ENCODE results near the gene MYH4. TPM values are rescaled to one million over a fixed set of nuclear protein-coding genes. Genes with fewer than 3 reads are reported as not detected.

The MYH4 gene
- total and polyA plus RNA-seq, 2 of the 4 experiments (the other 2 are of a cell fraction), result not detected

GRCh38 chr17:10513299-10514067 lies 44.1 kb upstream of the MYH4 start:
- CTCF ChIA-PET, result no interaction called here
- POLR2A ChIA-PET (ENCODE audit: unreplicated experiment), result no interaction called here
- TF ChIP-seq, protein P1, sequence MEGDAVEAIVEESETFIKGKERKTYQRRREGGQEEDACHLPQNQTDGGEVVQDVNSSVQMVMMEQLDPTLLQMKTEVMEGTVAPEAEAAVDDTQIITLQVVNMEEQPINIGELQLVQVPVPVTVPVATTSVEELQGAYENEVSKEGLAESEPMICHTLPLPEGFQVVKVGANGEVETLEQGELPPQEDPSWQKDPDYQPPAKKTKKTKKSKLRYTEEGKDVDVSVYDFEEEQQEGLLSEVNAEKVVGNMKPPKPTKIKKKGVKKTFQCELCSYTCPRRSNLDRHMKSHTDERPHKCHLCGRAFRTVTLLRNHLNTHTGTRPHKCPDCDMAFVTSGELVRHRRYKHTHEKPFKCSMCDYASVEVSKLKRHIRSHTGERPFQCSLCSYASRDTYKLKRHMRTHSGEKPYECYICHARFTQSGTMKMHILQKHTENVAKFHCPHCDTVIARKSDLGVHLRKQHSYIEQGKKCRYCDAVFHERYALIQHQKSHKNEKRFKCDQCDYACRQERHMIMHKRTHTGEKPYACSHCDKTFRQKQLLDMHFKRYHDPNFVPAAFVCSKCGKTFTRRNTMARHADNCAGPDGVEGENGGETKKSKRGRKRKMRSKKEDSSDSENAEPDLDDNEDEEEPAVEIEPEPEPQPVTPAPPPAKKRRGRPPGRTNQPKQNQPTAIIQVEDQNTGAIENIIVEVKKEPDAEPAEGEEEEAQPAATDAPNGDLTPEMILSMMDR (conservative IDR thresholded peaks at IDR 0.05; ENCODE audit: low read depth, low read length), result no peak
- TF ChIP-seq RCOR1 (IDR thresholded peaks at IDR 0.05; ENCODE audit: insufficient replicate concordance, low read length) (no peak), BHLHE40 (IDR thresholded peaks at IDR 0.05; ENCODE audit: low read depth, low read length) (no peak), MAZ (IDR thresholded peaks at IDR 0.05; ENCODE audit: borderline replicate concordance, low read depth, low read length) (no peak), MXI1 (IDR thresholded peaks at IDR 0.05; ENCODE audit: borderline replicate concordance, low read depth, low read length) (no peak), POLR2A (IDR thresholded peaks at IDR 0.05; ENCODE audit: low read depth, low read length) (no peak), MAFK (IDR thresholded peaks at IDR 0.05; ENCODE audit: low read depth, low read length) (no peak), CHD1 (IDR thresholded peaks at IDR 0.05; ENCODE audit: low read depth, low read length) (no peak), USF2 (IDR thresholded peaks at IDR 0.05; ENCODE audit: low read depth, low read length) (no peak), RFX5 (IDR thresholded peaks at IDR 0.05; ENCODE audit: low read depth, low read length) (no peak), CEBPB (IDR thresholded peaks at IDR 0.05; ENCODE audit: low read depth, low read length) (no peak), NFE2L2 (IDR thresholded peaks at IDR 0.05; ENCODE audit: low read depth, low read length) (no peak), FOS (IDR thresholded peaks at IDR 0.05; ENCODE audit: low read depth, low read length) (no peak)
- TF ChIP-seq, protein P2, sequence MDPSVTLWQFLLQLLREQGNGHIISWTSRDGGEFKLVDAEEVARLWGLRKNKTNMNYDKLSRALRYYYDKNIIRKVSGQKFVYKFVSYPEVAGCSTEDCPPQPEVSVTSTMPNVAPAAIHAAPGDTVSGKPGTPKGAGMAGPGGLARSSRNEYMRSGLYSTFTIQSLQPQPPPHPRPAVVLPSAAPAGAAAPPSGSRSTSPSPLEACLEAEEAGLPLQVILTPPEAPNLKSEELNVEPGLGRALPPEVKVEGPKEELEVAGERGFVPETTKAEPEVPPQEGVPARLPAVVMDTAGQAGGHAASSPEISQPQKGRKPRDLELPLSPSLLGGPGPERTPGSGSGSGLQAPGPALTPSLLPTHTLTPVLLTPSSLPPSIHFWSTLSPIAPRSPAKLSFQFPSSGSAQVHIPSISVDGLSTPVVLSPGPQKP (IDR thresholded peaks at IDR 0.05; ENCODE audit: borderline replicate concordance, low read depth, low read length), result no peak

More at GRCh38 chr17:10513299-10514067, 44.1 kb upstream of the MYH4 start:
- Histone ChIP-seq H3K9me3 (ENCODE audit: control insufficient read depth, insufficient read depth, low read length) (no peaks in the 10 kb centered on the region), H3K4me3 (ENCODE audit: insufficient read depth, low read depth, low read length) (no peak overlapping the region), H3K4ac (ENCODE audit: low read depth, low read length) (no peak overlapping the region), H3K36me3 (ENCODE audit: control insufficient read depth, insufficient read depth, low read length) (no peaks in the 10 kb centered on the region), H2AK5ac (ENCODE audit: low read depth, low read length) (no peak overlapping the region), H3K18ac (ENCODE audit: low read depth, low read length) (no peak overlapping the region), H2BK15ac (ENCODE audit: low read depth, low read length) (no peak overlapping the region), H4K91ac (ENCODE audit: insufficient read depth, low read depth, low read length) (no peak overlapping the region), H3K79me1 (ENCODE audit: low read depth in 1 of 2, low read length in 2 of 2) (no peaks in the 10 kb centered on the region), H3K56ac (ENCODE audit: extremely low read depth, insufficient read depth, low read length) (no peak overlapping the region), H4K8ac (ENCODE audit: low read depth in 2 of 2, low read length in 2 of 2) (no peak overlapping the region), H4K20me1 (ENCODE audit: insufficient read depth, low read length) (no peaks in the 10 kb centered on the region), H4K5ac (ENCODE audit: low read depth, low read length) (no peak overlapping the region), H2BK5ac (ENCODE audit: low read depth, low read length, poor library complexity, severe bottlenecking) (no peak overlapping the region), H3K27ac (ENCODE audit: insufficient read depth, low read length) (no peak overlapping the region), H3K9ac (ENCODE audit: low read depth, low read length) (no peak overlapping the region), H3K9me1 (ENCODE audit: insufficient read depth, low read length) (no peaks in the 10 kb centered on the region), H3K4me1 (ENCODE audit: control insufficient read depth, insufficient read depth, low read length) (no peaks in the 10 kb centered on the region), H3K27me3 (ENCODE audit: control insufficient read depth, insufficient read depth, low read length) (no peaks in the 10 kb centered on the region), H3K14ac (replicated peaks; ENCODE audit: low read depth, low read length) (no peak overlapping the region), H2BK120ac (ENCODE audit: low read depth, low read length) (no peak overlapping the region), H3K4me2 (ENCODE audit: low read depth, low read length) (no peak overlapping the region), H2BK20ac (ENCODE audit: low read depth, low read length) (no peak overlapping the region), H3K23ac (ENCODE audit: low read depth, low read length) (no peak overlapping the region), H2AFZ (replicated peaks; ENCODE audit: low read length, poor library complexity) (no peak overlapping the region), H2AK9ac (replicated peaks; ENCODE audit: low read depth, low read length, poor library complexity) (no peak overlapping the region)
- intact Hi-C loops (cut with micrococcal nuclease) (no loop called here), in situ Hi-C loops (cut with MboI; ENCODE audit: low sequenced_read_pairs) (no loop called here), dilution Hi-C loops (cut with HindIII; ENCODE audit: low sequenced_read_pairs, unreplicated experiment) (no loop called here)
- ATAC-seq (ENCODE audit: low read depth) (no peak), DNase-seq (peak; percentile 0)
- no TSS peak for BruUV-seq (replicated peaks)
- no CpG with 5 or more reads among the region's 6 CpGs for WGBS, 2 experiments (ENCODE audit: extremely low coverage in 2 of 2, insufficient read length in 1 of 2)
